GM18511 (cell line): ENCODE measurements around the gene BLMH.
"Not testable (repeated sequence)": the region's sequence is repeated elsewhere in the genome, so short reads cannot be mapped to it uniquely, and the experiment has no call there.

Experiments used
- ATAC-seq: cut with Tn5 transposase; IDR thresholded peaks from one replicate; pipeline ENCODE4 v1.9.1; 2021; ENCODE audit warnings: mild to moderate bottlenecking, moderate library complexity; ENCODE audit not compliant: unreplicated experiment

Gene BLMH

DNA sequence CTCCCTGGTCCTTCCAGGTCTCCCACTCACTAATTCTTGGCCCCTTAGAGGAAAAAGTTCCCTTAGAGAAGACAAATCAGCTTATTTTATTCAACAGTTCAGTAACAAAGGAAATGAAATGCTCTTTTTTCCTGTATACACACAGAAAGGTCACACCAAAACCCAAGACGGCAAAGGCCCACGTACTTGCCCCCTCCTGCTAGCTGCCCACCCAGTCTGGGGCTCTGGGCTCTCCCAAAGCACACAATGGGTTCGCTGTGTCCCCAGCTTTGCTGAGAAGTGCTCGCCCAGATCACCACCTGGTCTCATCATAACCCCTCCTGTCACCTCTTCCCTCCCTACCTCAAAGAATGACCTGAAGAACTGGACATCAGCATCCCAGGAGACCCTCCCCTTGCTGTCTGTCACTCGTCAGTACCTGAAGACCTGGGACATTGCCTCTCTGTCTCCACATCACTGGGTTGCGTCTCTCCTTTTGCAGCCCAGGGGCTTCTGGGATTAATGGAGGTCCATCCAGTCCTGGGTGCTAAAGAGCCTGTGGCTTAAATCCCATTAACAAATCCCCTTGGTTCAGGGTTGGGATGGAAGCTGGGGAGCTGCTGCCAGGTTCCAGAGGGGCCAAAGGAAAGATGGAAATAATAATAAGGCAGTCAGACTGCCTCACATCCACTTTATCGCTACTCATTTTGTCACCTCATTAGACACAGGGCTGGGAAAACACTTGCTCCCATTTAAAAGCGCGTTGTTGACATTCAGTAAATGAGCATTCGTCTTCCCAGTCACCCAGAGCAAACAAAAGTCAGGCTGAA is 59.5 kb downstream of the BLMH start:
- ATAC-seq, result no peak

DNA sequence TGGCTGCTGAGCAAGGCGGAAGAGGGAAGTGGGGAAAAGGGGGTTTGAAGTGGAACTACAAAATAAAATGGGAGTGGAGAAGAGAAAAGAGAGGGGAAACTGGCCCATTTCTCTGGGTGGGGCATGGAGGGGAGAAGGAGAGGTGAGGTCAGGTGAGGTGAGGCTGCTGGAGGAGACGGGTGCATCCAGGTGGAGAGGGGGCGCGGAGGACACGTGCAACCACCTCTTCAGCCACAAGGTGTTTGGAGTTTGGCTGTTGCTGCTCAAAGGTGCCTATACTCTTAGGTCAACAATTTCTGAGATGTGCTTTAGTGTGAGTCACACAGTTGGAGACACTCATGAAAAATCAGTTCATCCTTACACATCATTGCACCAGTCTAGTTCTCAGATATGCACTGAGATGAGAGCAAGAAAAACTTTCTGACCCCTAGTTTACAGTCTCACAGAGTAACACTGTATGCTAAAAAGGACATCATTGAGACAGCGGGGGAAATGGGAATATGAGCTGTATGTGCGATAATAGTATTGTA is 61.1 kb downstream of the BLMH start:
- ATAC-seq, result no peak

DNA sequence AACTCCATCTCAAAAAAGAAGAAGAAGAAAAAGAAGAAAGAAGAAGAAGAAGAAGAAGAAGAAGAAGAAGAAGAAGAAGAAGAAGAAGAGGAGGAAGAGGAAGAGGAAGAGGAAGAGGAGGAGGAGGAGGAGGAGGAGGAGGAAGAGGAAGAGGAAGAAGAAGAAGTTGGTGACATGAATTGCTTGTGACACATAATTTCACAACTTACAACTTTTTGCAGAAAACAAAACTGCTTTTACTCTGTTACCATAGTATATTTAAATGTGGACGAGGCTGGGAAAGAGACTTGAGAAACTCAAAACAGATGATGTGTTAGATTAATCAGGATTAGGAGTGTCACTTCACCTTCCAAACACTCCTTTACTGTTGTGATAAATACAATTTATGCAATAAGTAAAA is 61.7 kb downstream of the BLMH start:
- ATAC-seq, result not testable (repeated sequence)

DNA sequence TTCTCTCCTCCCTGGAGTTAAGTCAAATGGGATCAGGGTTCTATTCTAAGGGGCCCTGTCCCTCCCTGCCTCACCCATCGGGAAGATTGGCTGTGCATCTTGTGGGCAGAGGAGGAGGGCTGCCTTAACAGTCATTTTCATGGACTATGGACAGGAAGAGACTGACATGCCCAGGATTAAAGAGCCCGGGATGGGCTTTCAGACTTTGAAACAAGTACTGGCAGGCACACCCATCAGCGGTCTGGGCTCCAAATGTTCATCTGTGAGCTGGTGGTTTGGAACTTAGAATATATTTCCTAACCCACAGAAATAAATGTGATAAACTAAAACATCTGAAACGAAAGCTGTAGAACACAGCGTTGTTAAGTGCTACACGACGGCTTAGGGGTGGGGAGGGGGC is 62.7 kb downstream of the BLMH start:
- ATAC-seq, result no peak

DNA sequence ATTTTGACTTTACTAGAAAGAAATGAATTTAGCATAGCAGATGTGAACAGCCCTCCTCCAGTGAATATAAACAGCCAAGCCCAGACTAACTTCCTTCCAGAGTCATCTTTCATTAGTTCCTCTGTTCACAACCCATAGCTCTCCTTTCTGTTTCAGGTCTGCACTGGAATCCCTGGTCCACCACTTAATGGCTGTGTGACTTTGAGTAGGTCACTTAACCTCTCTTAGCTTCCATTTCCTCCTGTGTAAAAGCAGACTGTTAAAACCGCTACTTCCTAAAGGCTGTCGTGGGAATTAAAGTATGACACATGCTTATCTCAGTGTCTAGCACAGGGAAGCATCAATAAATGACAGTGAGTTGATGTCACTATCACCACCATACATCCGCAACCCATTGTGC is 63.7 kb downstream of the BLMH start:
- ATAC-seq, result no peak

DNA sequence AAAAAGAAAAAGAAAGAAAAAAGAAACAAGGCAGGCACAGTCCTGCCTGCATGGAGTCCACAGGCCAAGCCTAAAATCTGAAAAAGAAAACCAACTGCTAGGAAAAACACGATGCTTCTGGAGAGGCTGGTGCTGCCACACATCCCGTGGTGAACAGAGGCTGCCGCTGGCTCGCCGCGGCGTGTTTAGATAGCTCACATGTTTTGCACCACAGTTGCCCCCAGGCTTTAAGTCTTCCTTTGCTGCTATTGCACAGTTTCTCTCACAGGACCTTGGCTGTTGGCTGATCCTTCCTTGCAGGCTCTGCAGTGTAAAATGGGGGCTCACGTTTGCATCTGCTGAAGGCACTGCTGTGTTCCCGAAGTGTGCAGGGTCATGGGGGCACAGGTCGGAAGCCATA is 64.9 kb downstream of the BLMH start:
- ATAC-seq, result no peak

DNA sequence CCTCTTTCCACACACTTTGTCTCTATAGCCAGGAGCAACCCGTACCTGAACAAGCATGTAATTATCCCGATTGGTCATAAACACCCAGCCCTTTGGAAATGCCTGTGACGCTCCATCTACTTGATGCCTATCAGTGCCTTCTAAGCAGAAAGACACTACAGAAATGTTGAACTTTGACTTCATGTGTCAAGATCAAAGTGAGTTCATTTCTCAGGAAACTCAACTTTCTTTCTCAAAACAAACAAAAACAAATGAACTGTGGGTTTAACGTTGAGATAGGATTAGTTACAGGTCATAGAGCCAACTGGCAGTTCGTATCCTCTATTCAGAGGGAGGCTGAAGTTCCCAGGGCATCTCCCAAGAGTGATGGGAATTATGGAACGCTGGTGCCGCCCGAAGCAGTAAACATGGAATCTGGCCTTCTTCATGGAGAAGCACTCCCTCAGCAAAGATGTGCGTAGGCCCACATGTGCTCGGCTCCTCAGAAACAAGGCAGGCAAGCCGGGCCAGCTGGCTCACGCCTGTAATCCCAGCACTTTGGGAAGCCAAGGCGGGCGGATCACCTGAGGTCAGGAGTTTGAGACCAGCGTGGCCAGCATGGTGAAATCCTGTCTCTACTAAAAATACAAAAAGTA is 65.7 kb downstream of the BLMH start:
- ATAC-seq, result no peak

DNA sequence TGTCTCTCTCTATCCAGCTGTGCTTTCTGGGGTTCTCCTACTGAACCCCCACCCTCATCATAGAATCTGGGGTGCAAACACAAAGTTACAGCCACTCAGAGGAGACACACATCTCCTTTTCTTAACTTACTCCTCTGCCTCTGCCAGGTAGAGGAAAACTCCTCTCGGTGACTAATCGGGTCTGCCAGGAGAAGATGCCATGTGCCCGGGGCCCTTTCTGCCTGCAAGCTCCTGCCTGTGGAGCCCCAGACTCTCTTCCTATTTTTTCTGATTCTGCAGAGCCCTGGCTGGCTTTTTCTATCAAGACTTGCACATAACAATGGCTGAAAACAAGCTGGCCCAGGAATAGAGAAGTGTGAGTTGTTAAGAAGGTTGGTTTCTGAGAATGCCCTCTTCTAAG is 66.6 kb downstream of the BLMH start:
- no peak for ATAC-seq

DNA sequence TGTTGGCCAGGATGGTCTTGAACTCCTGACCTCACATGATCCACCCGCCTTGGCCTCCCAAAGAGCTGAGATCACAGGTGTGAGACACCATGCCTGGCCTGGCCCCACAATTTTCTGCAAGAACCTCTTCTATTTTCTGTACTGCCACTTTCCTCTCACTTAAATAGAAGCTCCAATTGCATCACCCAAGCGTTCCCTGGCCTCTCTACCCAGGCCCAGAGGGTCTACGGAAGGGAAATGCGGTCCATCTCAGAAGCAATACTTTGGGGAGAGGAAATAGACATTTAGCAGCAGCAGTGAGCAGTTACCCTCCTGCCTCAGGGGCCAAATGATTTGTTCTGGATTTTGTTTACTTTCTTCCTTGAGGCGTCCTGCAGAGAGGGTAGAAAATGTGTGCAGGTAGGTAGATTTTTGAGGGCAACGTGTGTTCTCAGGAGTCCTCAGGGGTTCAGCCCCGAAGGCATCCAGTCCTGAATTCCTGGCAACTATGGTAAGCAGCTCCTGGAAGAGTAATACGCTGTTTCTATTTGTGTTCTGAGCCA is 67.3 kb downstream of the BLMH start:
- no peak for ATAC-seq

DNA sequence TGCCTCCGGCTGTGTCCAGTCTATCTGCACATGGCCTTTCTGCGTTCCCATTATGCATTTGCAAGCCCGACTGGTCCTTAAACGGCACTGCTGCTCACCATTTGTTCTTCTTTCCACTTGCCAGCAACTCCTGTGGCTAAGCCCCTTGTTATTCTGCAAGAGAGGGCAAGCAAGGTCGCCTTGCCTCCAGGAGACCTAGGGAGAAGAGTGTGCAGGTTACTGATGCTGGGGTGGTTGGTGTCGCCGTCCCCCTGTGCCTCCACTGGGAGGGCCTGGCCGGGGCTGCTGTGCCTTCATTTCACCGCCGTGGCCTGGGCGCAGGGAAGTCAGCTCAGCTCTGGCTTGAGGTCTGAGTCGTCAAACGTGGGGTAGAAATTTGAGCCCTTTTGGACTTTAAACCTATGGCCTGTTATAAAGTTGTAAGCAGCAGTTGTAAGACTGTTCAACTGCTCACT is 69.0 kb downstream of the BLMH start:
- ATAC-seq, result no peak

DNA sequence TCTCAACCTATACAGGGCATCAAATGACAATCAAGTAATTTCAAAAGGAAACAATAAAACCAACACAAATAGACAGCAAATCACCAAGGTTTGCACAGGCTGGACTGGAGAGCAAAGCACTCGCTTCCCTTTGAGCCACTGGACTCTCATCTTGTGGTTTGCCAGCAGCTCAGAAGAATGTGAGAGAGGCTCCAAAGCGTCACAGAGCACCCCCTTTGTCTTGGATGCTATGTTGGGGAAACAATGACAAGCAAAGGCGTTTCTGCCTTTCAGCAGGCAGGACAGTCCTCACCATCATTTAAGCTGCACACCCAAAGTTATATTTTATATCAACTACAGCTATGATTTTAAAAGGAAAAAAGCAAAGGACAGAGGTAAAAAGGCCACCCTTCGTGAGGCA is 69.5 kb downstream of the BLMH start:
- no peak for ATAC-seq

DNA sequence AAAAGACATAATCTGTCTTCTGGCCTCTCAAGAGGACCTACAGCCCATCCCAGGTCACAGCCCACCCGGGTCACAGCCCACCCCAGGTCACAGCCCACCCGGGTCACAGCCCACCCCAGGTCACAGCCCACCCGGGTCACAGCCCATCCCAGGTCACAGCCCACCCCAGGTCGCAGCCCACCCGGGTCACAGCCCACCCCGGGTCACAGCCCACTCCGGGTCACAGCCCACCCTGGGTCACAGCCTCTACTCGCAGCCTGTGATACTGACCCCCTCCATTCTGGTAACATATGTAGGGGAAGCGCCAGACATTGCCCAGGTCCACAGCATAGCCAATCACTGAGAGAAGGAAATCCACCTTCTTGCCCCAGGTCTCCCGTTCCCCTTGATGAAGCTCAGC is 70.4 kb downstream of the BLMH start:
- ATAC-seq, result no peak

DNA sequence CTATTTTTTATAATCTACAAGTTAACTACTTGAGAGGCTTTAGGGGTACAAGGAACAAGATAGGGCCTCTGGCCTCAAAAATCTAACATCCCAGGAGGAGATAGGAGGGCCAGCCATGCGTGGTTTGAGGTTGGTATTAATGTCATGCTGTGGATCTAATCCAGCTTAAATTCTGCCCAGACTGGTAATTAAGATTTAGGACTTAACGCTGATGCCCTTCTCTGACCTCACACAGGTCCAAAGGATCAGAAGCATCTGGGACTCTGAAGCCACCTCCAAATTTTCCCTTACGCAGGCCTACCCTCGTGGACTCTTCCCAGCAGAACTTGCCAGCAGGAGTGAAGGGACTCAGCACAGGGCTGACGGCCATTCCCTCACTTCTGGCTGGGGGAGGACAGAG is 71.3 kb downstream of the BLMH start:
- no peak for ATAC-seq

DNA sequence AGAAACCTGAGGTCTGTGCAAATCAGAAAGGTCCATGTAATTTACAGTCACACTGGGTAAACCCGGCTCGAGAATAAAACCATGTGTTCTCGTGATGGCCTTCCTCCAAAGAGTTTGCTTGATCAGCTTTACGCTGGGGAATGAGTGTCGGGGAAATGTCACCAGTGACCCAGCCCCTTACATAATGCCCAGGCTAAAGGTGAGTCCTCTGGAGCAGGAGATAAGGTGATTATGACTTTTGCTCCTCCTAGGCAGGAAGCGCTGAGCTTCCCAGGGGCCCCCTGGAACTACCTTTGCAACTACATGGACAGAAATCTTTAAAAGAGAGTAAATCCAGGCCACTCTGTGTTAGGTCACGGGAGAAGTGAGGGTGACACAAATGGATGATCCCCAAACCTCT is 71.9 kb downstream of the BLMH start:
- ATAC-seq, result no peak

DNA sequence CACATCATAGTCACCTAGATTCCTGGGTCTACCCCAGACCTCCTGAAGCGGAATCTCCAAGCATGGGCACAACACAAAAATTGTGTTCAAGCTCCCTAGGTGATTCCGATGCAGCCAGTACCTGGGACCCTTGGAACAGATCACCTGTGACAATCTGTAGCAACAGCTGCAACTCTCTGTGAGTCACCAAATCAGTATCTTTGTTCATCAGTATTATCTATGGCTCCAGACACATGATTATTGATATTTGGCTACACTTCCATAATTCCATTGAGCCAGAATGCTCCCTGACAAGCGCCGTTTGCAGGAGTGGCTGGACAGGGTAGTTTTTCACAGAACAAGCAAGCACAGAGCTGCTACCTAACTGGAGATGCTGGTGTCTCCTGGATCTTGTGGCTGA is 72.4 kb downstream of the BLMH start:
- no peak for ATAC-seq

DNA sequence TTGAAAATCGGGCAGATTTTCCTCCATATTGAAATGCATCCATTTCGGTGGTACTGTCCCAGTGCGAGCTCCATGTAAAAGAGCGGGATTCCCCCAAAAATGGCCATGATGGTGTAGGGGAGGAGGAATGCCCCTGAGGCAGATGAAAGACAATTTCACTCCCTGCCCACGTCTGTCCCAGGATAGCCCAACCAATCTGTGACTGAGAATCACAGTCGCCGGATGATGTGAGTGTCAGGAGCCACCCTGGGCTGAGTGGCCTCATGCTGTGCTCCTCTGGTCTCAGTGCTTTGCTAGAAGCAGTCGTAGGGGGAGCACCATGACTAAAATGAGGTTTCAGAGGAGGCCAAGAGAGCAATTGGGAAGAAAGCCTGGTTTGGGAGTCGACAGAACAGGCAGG is 72.9 kb downstream of the BLMH start:
- ATAC-seq, result no peak

DNA sequence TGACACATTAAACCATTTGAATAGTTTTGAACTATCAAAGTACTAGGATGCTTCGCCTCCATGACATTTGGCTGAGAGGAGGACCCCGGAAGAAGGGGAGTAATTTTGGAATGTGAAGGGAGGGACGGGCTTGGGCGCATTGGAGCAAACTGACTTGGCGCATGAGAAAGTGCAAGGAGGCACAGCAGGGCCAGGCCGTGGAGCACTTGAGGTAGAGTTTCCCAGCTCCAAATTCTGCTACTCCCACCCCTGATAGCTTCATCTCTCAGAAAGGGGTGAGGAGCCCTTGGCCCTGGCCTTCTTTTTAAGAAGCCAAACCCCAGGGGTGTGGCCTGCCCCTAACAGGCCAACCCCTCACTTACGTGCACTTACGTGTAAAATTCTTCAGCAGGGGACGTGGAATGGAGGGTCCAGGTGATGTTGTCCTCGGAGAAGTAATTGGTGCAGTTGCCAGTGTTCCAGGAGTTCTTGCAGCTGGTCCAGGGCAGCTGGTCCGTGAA is 73.9 kb downstream of the BLMH start:
- ATAC-seq, result no peak

DNA sequence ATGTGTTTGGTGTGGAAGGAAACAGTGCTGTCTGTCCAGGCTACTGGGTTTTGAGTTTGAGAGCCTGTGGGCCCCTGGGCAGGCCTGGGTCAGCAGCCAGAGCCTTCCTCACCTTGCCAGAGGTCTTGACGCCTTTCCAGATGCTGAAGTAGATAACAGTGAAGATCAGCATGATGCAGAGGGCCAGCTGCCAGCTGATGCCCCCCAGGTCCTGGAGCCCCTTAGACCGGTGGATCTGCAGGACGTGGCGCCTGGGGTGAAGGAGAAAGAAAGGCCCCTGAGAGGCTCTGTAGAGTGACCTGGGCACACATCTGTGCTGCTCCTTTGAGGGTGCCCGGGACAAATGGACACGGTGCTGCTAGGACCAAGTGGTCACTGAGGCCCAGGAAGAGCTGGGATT is 74.7 kb downstream of the BLMH start:
- ATAC-seq, result no peak

DNA sequence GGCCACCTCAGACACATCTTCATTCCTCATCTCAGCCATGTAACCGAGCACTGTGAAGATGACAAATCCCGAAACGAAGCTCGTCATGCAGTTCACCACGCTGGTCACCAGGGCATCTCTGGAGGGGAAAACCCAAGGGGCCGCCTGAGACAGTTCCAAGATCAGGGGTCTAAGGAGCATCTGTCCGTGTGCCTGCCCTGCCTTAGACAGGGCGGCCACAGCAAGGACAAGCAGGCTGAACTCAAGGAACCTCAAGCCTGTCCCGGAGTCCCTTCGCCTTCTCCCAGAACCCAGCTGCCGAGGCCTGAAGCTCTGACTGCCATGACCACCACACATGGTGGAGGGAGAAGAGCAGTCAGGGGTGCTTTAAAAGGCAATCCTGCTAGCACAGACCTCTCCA is 79.0 kb downstream of the BLMH start:
- ATAC-seq, result peak; percentile 83

DNA sequence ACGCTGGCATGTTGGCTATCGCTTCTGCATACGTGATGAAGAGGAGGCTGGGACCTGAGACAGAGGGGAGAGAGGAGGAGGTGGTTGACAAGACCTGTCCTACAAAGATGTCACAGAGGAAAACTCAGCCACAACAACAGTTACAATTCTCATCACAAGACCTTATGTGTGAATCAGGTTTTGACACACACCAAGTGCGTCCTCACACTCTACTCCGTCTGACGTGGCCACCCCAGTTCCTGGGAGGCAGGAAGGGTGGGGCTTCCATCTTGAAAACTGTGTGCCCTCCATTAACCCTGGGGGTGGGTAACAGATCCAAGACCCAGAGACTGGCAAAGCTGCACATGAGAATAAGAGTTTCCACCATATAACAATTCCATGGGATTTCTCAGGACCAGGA is 80.4 kb downstream of the BLMH start:
- no peak for ATAC-seq

DNA sequence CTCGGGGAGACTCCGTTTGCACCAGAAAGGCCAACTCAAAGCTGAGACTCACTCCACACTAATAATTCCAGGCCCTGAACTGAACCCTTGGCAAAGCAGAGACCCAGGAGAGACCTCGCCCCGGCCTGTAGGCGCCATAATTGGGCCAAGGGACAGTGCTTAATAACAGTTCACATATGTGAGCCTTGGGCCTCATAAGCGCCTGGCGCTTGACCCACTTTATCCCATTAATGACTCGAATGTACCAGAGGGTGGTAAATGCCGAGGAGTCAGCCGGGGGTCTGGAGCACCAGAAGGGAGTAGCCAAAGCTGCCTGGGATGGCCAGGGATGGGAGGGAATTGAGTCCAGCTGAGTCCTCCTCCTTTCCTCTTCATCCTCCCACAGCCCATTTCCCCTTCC is 80.8 kb downstream of the BLMH start:
- ATAC-seq, result no peak

DNA sequence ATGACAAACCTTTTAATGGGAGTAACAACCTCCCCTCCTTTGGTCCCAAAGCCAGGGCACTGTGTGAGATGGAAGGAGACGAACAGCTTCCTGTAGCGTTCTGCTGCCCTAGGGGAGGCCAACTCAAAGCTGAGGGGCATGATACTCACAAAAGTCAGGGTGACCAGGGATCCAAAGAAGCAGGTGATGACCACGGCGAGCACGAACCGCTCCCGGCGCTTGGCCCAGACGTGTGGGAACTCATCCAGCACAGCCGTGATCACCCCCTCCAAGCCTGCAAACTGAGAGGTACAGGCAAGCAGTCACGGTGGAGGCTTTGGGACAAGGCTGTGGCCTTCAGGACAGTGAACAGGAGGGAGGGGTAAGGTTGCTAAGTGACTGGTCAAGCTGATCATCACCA is 81.4 kb downstream of the BLMH start:
- no peak for ATAC-seq
